Stimulated activated CD4-positive, alpha-beta T cell treated with anti-CD3 and anti-CD28 coated beads, Interleukin-1b, Interleukin-23, amount 100 ng/mL, for 24 hours (primary cell): Measurements from ENCODE around the gene CBX7.

Source experiments
- DNase-seq, 4 experiments: peaks; one replicate each; pipeline ENCODE4 v3.0.0-alpha.2; 2020; ENCODE audit warnings: low read depth in 4 of 4, low spot score in 1 of 4

Gene CBX7

DNA sequence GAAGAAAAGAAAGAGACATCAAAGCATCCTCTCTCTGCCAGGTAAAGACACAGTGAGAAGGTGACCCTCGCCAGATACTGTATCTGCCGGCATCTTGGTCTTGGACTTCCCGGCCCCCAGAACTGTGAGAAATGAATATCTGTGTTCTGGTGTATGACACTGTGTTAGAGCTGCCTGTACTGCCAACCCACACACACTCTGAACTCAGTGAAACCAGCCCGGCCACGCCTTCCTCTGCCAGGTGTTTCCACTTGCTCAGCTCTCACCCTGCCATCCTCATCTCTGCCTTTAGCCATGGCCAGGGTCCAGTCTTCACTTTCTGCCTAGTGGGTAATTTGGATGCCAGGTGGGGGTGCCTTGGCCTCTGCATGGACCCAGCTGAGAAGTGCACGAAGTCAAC lies 24.0 kb downstream of the CBX7 start:
- no peak for DNase-seq

DNA sequence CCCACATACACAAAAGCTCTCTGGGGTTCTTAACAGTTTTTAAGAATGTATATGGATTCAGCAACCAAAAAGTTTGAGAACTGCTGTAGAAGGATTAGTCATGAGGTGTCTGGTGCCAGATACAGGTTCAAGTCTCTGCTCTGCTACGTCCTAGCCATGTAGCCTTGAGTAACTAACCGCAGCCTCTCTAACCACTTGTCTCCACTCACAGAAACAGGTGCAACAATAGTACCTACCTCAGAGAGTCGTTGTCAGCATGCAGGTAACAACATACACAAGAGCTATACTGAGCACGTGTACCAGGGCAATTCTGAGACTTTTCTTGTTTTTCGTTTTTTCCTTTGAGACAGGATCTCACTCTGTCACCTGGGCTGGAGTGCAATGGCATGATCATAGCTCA lies 26.9 kb downstream of the CBX7 start:
- no peak for DNase-seq

DNA sequence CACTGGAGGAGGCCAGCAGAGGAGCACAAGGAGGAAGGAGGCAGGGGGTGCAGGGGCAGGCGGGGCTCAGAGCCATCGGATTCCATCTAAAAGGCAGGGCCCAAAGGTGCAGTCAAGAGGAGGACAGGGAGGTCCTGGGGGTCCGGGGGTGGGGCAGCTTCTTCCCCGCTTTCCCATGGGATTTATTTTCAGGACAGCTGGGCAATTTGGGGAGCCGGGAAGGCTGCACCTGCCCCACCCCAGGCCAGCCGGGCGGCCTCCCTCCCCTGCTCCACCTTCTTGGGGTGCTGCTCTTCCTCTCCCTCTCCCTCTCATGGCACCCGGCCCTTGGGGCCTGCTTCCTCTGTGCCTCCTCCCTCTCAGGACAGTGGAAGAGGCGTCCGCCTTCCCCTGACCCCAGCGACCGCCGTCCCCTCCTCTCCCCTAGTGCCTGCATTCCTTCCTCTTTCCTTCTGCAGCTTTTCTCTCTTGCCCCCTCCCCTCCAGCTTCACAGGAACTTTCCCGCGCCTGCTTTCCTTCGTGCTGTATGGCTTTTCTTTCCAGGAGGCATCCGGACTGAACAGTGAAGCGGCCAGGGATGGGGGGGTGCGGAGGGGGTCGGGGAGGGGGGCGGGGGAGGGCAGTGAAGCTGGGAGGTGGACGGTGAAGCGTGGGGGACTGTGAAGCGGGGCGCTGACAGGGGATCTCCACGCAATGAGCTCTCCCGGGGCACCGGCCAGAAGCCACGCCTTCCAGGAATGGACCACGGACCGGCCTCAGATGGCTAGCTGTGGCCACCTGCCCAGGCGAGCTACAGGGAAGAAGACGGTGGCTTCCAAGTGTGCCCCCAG lies 28.5 kb downstream of the CBX7 start:
- DNase-seq, result no peak

DNA sequence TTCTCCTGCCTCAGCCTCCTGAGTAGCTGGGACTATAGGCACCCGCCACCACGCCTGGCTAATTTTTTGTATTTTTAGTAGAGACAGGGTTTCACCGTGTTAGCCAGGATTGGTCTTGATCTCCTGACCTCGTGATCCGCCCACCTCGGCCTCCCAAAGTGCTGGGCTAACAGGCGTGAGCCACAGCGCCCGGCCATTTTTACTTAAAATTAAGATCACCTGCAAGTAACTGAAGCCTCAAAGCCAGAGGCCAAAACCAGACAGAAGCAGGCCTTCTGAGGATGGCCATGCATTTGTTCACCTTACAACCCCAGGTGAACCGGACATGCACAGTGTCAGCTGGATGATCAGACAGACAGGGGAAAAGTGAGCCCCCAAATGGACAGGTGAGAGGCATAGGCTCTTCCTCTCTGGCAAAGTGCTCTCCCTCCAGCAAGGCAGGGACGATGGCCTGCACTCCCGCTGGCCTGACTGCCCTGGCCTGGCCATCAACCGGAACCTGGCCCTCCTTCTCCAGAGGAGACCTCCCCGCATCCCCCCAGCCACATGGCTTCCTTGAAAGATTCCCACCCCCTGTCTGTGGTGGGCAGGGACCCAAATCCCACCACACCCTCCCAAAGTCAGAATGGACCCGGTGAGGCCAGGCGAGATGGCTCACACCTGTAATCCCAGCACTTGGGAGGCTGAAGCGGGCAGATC lies 29.6 kb downstream of the CBX7 start:
- no peak for DNase-seq

DNA sequence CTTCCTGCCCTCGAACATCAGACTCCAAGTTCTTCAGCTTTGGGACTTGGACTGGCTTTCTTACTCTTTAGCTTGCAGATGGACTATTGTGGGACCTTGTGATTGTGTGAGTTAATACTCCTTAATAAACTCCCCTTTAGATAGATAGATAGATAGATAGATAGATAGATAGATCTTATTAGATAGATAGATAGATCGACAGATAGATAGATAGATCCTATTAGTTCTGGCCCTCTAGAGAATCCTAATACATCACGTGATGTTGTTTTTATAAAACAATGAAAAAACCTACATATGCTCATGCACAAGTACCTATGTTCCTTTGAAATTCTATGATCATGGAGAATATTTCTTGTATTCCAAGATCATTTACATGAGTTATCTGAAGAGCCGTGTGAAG lies 31.5 kb downstream of the CBX7 start:
- DNase-seq, result no peak

DNA sequence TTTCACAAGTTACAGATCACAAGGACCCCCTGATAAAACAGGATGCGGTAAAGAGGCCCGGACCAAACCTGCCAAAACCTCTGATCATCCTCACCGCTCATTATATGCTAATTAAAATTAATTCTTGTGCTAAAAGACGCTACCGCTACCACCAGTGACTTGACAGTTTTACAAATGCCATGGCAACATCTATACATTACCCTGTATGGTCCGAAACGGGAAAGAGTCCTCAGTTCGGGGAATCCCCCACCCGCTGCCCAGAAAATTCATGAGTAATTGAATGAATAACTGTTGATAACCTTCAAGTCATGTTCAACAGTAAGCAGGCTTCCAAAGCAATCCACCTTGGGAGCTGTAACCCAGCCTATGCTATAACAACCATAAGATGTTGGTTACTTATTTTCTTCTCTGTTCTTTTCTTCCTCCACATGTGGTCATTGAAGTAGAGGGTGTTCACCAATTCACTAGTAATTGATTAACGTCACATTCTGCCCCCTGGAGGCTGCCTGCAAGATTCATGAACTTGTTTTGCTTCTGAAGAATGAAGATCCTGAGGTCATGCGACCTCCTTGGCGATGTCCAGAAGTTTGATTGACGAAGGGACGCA lies 34.8 kb downstream of the CBX7 start:
- peak; percentile 31 to 69 (median 41) for DNase-seq

DNA sequence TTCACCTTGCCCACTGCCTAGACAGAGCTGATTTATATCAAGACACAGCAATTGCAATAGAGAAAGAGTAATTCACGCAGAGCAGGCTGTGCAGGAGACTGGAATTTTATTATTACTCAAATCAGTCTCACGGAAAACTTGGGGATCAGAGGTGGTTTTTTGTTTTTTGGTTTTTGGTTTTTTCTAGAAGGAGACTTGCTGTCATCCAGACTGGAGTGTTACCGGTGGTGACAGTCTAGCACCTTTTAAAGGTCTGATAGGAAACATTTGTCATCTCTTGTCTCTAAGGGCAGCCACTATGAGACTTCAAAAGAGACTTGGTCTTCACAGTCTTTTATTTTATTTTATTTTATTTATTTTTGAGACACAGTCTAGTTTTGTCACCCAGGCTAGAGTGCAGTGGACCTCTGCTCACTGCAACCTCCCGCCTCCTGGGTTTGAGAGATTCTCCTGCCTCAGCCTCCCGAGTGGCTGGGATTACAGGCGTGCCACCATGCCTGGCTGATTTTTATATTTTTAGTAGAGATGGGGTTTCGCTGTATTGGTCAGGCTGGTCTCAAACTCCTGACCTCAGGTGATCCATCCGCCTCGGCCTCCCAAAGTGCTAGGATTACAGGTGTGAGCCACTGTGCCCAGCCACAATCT lies 36.4 kb downstream of the CBX7 start:
- DNase-seq, result no peak

DNA sequence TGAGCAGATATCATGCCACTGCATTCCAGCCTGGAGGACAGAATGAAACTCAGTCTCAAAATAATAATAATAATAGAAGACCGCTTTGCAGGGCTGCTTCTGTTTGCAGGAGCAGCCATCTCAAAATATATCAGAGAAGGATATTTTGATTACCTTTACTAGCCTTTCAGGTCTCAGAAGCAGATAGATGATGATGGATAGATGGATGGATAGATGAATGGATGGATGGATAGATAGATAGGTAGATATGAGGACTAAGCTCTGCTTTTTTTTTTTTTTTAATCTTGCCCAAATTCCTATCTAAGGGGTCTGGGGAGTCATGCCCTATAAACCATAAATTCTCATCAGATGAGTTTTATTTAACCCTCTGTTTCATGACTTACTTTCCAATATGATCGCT lies 36.9 kb downstream of the CBX7 start:
- no peak for DNase-seq

DNA sequence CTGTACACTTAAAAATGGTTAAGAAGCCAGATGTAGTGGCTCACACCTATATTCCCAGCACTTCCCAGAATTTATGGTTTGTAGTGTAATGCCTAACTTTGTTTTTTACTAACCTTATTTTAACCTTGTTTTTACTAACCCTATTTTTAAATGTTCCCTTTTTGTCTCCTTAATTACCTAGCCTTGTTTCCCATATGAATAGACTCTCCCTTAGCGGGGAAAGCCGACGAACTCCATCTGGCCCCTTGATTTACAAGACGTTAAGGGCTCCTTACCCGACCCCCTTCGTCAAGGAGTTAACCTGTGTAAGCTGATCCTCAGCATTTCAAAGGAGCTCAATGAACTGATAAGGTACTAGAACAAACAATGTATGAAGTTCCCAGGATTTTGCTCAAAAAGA lies 38.4 kb downstream of the CBX7 start:
- DNase-seq, result no peak

DNA sequence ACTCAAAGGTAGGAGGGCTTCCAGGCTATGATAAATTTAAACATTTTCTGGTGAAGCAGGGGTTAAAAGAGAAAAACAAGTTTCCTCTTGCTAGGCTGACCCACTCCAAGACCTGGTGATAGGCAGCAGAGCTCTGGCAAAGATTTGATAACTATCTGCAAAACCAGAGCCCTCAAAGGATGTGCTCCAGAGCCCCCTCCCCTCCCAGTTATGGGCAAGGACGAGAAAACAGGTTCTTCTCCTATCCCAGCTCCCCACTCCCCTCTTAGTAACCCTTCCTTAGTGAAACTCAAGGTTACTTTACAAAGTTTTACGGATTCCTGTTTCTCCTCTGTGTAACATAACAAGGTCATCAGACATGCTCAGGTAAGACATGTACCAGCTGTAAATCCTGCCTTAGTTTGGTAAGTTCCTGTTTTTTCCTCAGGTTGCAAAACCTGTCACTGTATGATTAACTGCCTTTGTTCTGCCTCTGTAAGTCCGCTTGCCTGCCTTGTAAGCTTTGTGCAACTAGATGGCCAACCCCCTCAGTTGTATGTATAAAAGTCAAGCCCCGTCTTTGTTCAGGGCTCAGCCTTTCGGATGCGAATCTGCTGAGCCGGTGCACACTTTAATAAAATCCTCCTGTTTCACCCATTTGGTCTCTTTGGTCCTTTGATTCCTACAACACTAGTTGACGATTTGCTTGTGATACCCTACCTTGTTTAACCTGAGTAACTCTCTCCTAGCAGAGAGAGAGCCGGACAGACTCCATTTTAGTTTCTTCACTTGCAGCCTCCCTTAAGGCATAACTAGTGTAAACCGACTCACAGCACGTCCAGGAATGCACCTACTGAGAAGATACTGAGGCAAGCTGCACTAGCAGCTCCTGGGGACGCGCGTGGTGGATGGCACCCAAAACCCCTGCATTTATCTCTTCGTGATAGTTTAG lies 41.6 kb downstream of the CBX7 start:
- no peak for DNase-seq

DNA sequence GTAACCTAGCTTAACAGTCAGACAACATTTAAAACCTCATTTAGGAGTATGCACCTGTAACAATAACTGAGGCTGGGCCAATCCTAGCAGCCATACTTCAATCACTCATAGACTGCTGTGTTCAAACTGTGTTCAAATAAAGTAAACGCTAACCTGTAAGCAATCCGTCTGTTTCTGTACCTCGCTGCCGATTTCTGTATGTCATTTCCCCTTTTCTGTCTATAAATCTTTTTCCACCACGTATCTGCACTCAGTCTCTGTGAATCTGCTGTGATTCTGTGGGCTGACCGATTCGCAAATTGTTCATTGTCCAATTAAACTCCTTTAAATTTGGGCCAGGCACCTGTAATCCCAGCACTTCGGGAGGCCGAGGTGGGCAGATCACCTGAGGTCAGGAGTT lies 43.1 kb downstream of the CBX7 start:
- no peak for DNase-seq

DNA sequence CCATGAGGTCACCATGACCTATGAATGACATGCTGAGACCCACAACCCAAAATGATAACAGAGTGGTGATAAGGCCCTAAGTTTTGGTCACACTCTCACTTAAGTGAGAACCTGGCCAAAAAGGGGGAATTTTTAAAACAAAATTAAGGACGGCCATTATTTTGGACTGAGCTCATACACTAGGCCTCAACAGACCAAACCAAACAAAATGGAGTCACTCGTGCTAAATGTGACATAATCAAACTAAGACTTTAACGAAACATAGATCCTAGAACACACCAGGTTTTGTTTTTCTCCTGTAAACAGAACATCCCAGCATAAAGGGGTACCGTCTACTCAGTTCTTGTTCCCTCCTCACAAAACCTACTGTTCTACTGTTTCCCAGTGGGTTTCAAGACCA lies 44.0 kb downstream of the CBX7 start:
- no peak for DNase-seq

DNA sequence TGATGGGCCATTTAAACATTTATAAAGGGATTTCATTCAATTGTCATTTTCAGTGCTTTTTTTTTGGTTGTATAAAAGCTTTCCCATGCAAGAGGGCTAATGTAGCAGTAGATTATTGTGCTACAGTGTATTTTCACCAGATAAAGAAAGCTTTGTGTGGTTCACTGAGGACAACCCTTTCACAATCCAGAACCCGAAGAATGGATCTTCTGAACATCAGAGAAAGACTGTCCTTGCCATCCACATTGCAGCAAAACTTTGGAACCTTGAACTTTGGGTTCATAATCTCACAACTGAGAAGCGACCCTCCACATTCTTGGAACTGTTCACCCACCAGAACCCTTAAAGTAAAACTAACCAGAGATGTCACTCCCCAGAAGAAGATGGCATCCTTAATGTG lies 46.2 kb downstream of the CBX7 start:
- no peak for DNase-seq

DNA sequence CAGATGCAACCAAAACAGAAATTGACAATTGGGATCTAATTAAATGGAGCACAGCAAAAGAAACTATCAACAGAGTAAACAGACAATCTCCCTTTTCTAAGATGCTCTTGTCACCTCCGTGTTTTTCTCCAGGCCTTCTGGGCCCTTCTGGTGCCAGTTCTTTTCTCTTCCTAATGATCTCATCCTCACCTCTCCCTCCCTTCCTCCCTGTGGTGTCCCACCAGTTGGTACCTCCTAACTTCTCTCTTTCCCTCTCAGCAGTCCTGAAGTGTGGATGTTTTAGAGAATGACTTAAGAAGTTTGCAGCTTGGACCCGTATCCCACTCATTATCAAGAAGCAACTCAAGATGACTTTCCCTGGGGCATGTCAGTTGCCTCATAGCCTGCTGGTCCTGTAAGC lies 49.0 kb downstream of the CBX7 start:
- no peak for DNase-seq

DNA sequence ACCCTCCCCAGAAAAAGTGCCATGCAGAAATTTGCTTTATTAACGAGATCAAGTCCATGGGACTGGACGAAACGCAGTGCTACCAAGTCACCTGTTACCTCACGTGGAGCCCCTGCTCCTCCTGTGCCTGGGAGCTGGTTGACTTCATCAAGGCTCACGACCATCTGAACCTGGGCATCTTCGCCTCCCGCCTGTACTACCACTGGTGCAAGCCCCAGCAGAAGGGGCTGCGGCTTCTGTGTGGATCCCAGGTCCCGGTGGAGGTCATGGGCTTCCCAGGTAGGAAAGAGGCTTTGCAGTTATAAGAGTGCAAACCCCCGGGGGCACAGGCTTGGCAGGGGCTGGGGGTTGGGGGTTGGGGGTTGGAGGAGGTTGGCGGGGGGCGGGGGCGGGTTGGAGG lies 51.3 kb downstream of the CBX7 start:
- no peak for DNase-seq

DNA sequence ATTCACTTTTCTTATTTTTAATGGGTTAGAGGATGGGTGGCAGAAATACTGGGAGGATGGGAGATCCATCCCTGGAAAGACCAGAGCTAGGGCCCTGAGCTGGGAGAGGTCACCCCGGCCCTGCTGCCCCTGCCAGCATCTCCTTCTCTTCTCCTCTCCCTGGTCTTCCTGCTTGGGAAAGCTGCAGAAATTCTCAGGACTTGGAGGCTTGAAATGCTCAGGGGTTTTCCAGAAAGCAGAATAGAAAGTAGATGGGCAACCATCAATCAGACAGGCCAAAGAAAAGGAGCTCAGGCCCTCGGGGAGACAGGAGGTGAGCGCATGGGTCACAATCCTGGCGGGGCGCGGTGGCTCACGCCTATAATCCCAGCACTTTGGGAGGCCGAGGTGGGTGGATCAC lies 53.9 kb downstream of the CBX7 start:
- DNase-seq, result no peak

DNA sequence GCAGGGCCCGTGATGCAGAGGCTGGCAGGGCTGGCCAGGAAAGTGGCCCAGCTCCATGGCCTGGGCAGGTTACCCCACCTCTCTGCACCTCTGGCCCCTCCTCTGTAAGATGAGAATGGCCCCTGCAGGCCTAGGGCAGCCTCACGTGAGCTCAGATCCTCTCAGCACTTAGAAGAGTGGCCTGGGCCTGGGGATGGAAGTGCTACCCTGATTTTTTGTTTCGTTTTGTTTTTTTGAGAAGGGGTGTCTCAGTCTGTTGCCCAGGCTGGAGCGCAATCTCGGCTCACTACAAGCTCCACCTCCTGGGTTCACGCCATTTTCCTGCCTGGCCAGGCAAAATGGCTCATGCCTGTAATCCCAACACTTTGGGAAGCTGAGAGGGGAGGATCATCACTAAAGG lies 54.5 kb downstream of the CBX7 start:
- no peak for DNase-seq

DNA sequence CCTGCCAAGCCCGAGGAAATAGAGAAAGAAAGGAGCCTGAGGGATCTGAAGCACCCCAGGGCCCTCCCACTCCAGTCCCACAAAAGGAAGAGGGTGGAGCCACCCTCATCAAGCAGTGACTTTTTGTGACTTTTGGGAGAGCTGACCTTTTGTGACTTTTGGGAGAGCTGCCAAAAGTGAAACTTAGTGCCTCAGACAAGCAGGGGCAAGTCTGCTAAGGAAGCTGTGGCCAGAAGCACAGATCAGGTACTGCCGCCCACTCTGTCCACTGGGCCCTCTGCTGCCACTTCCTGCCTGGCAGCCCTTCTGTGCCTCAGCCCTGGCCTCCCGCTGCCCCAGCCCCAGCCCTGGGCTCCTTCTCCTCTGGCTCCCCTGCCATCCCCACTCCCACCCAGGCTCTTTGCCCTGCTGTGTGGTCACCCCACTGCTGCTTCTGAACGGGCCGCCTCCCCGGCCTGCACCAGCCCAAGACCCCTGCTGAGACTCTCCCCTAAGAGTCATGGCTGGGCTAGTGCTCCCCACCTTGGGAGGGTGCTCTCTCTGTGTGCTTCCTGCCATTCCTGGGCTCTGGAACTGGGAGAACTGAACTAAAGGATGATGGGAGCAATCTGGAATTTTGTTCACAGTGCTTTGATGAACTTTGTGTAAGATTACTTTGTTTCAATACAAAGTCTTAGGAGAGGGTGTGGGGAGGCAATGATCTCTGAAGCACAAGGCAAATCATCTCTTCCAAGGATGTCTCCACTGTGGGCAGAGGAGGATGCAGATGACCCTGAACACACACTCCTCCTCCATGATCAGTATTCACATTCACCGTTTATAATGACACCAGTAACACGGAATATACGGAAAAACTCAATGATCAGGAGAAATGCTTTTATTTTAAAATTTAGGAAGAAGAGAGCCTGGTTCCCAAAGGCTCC lies 55.1 kb downstream of the CBX7 start, which contains the start of gene APOBEC3H:
Gene APOBEC3H, plus strand, starts transcription at position 147 of the 923 bp plus-strand sequence. CDS start 3,035 bp downstream, outside the sequence.
- DNase-seq, result no peak

DNA sequence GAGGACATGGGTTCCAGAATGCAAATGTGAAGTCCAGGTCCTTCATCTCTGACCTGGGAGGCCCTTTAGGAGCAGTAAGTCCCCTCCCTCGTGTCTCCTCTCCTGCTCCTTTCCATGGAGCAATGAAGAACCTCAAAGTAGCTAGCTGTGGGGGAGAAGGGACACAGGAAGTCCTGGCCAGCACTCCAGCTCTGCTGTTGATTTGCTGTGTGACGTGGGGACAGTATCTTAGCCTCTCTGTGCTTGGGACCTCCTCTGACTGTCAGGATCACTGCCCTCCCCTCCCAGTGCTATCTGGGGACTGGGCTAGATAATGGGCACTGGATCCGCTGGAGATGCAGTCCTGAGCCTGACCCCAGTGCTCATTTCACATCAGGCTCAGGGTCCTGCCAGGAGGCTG lies 56.5 kb downstream of the CBX7 start:
- no peak for DNase-seq
